ENCODE data around the gene PAN3.

Gene PAN3

DNA sequence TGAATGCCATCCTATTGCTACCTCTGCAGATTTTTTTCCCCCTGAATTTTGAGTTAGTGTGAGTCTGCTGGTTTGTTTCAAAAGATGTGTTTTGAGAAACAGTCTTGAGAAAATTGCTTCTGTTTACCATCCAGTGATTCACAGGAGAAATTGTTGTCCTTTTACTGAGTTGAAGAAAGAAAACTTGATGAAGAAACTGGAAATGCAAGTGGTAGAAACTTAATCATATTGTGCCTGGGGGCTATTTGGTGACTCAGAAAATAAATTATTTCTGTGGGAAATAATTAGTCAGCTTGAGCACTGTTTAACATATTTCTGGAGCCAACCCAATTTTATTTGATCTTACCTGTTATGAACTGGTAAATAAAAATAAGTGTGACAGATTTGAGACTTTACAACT, 35.4 kb downstream of the PAN3 start:
- no peaks in the 10 kb centered on the region for H3K27me3 ChIP-seq
- H3K36me3 ChIP-seq, result peaks cover 35% of the 10 kb centered on the region
- no peaks in the 10 kb centered on the region for H3K9me3 ChIP-seq
- TF ChIP-seq, protein P1, sequence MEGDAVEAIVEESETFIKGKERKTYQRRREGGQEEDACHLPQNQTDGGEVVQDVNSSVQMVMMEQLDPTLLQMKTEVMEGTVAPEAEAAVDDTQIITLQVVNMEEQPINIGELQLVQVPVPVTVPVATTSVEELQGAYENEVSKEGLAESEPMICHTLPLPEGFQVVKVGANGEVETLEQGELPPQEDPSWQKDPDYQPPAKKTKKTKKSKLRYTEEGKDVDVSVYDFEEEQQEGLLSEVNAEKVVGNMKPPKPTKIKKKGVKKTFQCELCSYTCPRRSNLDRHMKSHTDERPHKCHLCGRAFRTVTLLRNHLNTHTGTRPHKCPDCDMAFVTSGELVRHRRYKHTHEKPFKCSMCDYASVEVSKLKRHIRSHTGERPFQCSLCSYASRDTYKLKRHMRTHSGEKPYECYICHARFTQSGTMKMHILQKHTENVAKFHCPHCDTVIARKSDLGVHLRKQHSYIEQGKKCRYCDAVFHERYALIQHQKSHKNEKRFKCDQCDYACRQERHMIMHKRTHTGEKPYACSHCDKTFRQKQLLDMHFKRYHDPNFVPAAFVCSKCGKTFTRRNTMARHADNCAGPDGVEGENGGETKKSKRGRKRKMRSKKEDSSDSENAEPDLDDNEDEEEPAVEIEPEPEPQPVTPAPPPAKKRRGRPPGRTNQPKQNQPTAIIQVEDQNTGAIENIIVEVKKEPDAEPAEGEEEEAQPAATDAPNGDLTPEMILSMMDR (IDR thresholded peaks at IDR 0.05), result no peak
- no peak overlapping the region for H3K4me3 ChIP-seq (ENCODE audit: low read depth in 1 of 2, low read length in 1 of 2)
- no peaks in the 10 kb centered on the region for H3K4me1 ChIP-seq (ENCODE audit: control insufficient read depth in 1 of 2, insufficient read depth in 1 of 2, low read depth in 1 of 2, low read length in 1 of 2)
- no peak overlapping the region for H3K27ac ChIP-seq

GRCh38 chr13:28177327-28177726, 39.0 kb downstream of the PAN3 start:
- Histone ChIP-seq H3K9me3 (no peaks in the 10 kb centered on the region), H3K4me1 (ENCODE audit: control insufficient read depth in 1 of 2, insufficient read depth in 1 of 2, low read depth in 1 of 2, low read length in 1 of 2) (no peaks in the 10 kb centered on the region), H3K36me3 (peaks cover 29% of the 10 kb centered on the region), H3K27ac (no peak overlapping the region), H3K4me3 (ENCODE audit: low read depth in 1 of 2, low read length in 1 of 2) (no peak overlapping the region), H3K27me3 (no peaks in the 10 kb centered on the region)
- TF ChIP-seq, protein P1 (IDR thresholded peaks at IDR 0.05), result no peak

DNA sequence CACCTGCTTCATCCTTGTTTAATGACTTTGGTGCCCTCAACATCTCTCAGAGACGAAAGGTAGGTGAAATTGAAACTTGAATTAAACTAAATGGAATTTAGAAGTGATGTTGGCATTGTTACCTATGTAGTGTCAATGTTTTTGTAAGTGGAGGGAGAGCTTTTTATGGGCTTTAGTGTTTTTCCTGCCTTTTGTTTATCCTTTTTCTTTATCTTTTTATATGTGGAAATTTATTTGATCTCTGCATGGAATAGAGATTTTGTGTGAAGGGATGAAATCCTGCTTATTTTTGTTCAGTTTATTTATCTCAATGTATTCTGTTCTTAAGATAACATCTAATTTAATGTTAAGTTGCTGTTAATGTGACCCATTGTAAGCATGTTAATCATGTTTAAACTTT, 39.5 kb downstream of the PAN3 start:
- H3K36me3 ChIP-seq, result peaks cover 29% of the 10 kb centered on the region
- H3K4me1 ChIP-seq (ENCODE audit: control insufficient read depth in 1 of 2, insufficient read depth in 1 of 2, low read depth in 1 of 2, low read length in 1 of 2), result no peaks in the 10 kb centered on the region
- TF ChIP-seq, protein P1 (IDR thresholded peaks at IDR 0.05), result no peak
- no peak overlapping the region for H3K27ac ChIP-seq
- no peaks in the 10 kb centered on the region for H3K9me3 ChIP-seq
- H3K27me3 ChIP-seq, result no peaks in the 10 kb centered on the region
- H3K4me3 ChIP-seq (ENCODE audit: low read depth in 1 of 2, low read length in 1 of 2), result no peak overlapping the region

DNA sequence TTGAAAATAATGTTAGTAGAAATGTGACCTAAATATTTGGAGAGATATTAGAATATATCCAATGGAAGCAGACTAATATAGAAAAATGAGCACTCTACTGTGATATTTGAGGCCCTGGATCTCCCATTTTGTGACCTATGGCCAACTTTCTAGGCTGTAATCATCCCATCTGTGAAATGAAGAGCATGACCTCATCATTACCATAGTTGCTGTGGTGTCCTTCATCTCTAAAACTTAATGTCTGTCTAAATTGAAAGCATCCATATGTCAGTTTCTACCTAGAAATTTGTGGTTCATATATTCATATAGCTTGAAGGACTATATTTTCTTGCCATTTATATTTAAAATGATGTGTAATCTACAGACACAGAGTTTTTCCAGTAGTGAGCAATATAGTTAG, 41.6 kb downstream of the PAN3 start:
- Histone ChIP-seq H3K27ac (no peak overlapping the region), H3K9me3 (no peaks in the 10 kb centered on the region), H3K27me3 (no peaks in the 10 kb centered on the region), H3K4me3 (ENCODE audit: low read depth in 1 of 2, low read length in 1 of 2) (no peak overlapping the region), H3K36me3 (peaks cover 21% of the 10 kb centered on the region), H3K4me1 (ENCODE audit: control insufficient read depth in 1 of 2, insufficient read depth in 1 of 2, low read depth in 1 of 2, low read length in 1 of 2) (no peaks in the 10 kb centered on the region)
- TF ChIP-seq, protein P1 (IDR thresholded peaks at IDR 0.05), result no peak

DNA sequence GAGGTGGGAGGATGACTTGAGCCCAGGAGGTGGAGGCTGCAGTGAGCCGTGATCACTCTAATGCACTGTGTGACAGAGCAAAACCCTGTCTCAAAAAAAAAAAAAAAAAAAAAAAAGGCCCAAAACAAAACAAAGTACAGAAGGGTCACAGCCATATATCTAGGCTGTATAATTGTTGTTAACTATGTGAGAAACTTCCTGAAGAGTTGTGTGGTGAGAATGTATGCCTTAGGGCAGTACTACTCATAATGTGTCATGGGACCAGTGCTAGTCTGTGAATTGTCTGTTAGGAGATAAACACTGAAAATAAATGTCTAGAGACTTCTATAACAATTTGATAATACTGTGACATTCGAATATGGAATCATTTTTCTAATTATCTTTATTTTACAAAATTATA, 43.1 kb downstream of the PAN3 start:
- H3K27me3 ChIP-seq, result no peaks in the 10 kb centered on the region
- H3K27ac ChIP-seq, result no peak overlapping the region
- TF ChIP-seq, protein P1 (IDR thresholded peaks at IDR 0.05), result no peak
- no peak overlapping the region for H3K4me3 ChIP-seq (ENCODE audit: low read depth in 1 of 2, low read length in 1 of 2)
- no peaks in the 10 kb centered on the region for H3K9me3 ChIP-seq
- no peaks in the 10 kb centered on the region for H3K4me1 ChIP-seq (ENCODE audit: control insufficient read depth in 1 of 2, insufficient read depth in 1 of 2, low read depth in 1 of 2, low read length in 1 of 2)
- H3K36me3 ChIP-seq, result peaks cover 12% of the 10 kb centered on the region

- Histone ChIP-seq H3K27ac (no peak overlapping the region), H3K36me3 (peaks cover 29% of the 10 kb centered on the region), H3K4me1 (ENCODE audit: control insufficient read depth in 1 of 2, insufficient read depth in 1 of 2, low read depth in 1 of 2, low read length in 1 of 2) (no peaks in the 10 kb centered on the region), H3K4me3 (ENCODE audit: low read depth in 1 of 2, low read length in 1 of 2) (no peak overlapping the region), H3K27me3 (no peaks in the 10 kb centered on the region), H3K9me3 (no peaks in the 10 kb centered on the region)
- TF ChIP-seq, protein P1 (IDR thresholded peaks at IDR 0.05), result no peak
These were observed 46.9 kb downstream of the PAN3 start for GRCh38 chr13:28185256-28185655.
